ENCODE results near the gene APOBEC3G.
"Not testable (repeated sequence)": the region's sequence is repeated elsewhere in the genome, so short reads cannot be mapped to it uniquely, and the experiment has no call there.

DNA sequence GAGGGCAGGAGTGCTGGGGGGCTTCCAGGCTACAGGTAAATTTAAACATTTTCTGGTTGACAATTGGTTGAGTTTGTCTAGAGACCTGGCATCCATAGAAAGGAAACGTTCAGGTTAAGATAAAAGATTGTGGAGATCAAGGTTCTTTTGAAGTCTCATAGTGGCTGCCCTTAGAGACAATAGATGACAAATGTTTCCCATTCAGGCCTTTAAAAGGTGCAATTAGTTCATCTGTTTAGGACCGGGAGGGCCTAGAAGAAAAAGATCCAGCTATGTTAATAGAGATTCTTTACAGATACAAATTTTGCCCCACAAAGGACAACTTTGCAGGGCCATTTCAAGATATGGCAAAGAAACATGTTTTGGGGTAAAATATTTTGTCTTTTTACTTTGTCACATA, 40.0 kb upstream of the APOBEC3G start:
- TF ChIP-seq POLR2AphosphoS5 (IDR thresholded peaks at IDR 0.05): not testable (repeated sequence)
- TF ChIP-seq, protein P1, sequence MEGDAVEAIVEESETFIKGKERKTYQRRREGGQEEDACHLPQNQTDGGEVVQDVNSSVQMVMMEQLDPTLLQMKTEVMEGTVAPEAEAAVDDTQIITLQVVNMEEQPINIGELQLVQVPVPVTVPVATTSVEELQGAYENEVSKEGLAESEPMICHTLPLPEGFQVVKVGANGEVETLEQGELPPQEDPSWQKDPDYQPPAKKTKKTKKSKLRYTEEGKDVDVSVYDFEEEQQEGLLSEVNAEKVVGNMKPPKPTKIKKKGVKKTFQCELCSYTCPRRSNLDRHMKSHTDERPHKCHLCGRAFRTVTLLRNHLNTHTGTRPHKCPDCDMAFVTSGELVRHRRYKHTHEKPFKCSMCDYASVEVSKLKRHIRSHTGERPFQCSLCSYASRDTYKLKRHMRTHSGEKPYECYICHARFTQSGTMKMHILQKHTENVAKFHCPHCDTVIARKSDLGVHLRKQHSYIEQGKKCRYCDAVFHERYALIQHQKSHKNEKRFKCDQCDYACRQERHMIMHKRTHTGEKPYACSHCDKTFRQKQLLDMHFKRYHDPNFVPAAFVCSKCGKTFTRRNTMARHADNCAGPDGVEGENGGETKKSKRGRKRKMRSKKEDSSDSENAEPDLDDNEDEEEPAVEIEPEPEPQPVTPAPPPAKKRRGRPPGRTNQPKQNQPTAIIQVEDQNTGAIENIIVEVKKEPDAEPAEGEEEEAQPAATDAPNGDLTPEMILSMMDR (IDR thresholded peaks at IDR 0.05): not testable (repeated sequence)

Data from suprapubic skin (tissue), 3 donors.